Measurements from ENCODE around the gene TXLNA. TPM values are rescaled to one million over a fixed set of nuclear protein-coding genes. Genes with fewer than 3 reads are reported as not detected.

Gene TXLNA
- total and polyA plus RNA-seq, 8 donors, result 13.6 to 29.3 (median 17.3) TPM

- no peak for DNase-seq
- Histone ChIP-seq H3K27me3 (no peaks in the 10 kb centered on the region), H3K4me1 (peaks cover 0 to 10% (median 0%) of the 10 kb centered on the region in 3 donors), H3K27ac (no peak overlapping the region), H3K9me3 (no peaks in the 10 kb centered on the region), H3K4me3 (no peak overlapping the region), H3K36me3 (no peaks in the 10 kb centered on the region)
- intact Hi-C loops (cut with DNase I), result no loop called here
- FAIRE-seq, result no peak
- TF ChIP-seq CTCF (IDR thresholded peaks at IDR 0.05), result no peak
- 39 to 41% methylated on average over 7 of the region's 7 CpGs for WGBS, 2 donors
- no peak for ATAC-seq
These were observed 62.9 kb downstream of the TXLNA start for GRCh38 chr1:32242341-32242851.

GRCh38 chr1:32246888-32247273, 67.4 kb downstream of the TXLNA start, which contains the start of gene FAM167B:
Gene FAM167B (plus strand): TSS chr1:32247222. CDS start chr1:32247422, 200 bp downstream.
- WGBS, 2 donors, result 80 to 84% methylated on average over 3 of the region's 3 CpGs
- no peaks in the 10 kb centered on the region for H3K27me3 ChIP-seq
- H3K36me3 ChIP-seq, result no peaks in the 10 kb centered on the region
- TF ChIP-seq CTCF (IDR thresholded peaks at IDR 0.05), result no peak
- ATAC-seq, result no peak
- no peak for FAIRE-seq
- DNase-seq, result no peak
- H3K4me1 ChIP-seq, result peaks cover 0 to 6% (median 0%) of the 10 kb centered on the region in 3 donors
- H3K27ac ChIP-seq, result peak within 1 kb of the TSS in 2 of 4 donors; percentile 24 to 41
- intact Hi-C loops (cut with DNase I), result no loop called here
- H3K4me3 ChIP-seq, result no peak within 1 kb of the TSS
- no peaks in the 10 kb centered on the region for H3K9me3 ChIP-seq

GRCh38 chr1:32247452-32247851, 68.0 kb downstream of the TXLNA start:
- intact Hi-C loops (cut with DNase I), result no loop called here
- no peak for ATAC-seq
- peak in 3 of 6 donors; percentile 58 to 70 (median 60) for DNase-seq
- FAIRE-seq, result no peak
- Histone ChIP-seq H3K36me3 (no peaks in the 10 kb centered on the region), H3K4me3 (no peak overlapping the region), H3K4me1 (peaks cover 0 to 5% (median 0%) of the 10 kb centered on the region in 3 donors), H3K27me3 (no peaks in the 10 kb centered on the region), H3K27ac (peak overlapping the region in 2 of 4 donors; percentile 24 to 41), H3K9me3 (no peaks in the 10 kb centered on the region)
- no peak for TF ChIP-seq CTCF (IDR thresholded peaks at IDR 0.05)
- WGBS, 2 donors, result 72 to 77% methylated on average over 11 to 12 of the region's 12 CpGs

Other genes starting within 250 kb of the TXLNA start
- 100 to 1,000 TPM in 2 of 6 donors, 10 to 100 TPM in 4; 58.1 to 137 (median 90.8) TPM for gene PTP4A2, start 241.3 kb upstream of the TXLNA start, total RNA-seq
- gene PTP4A2, start 241.3 kb upstream of the TXLNA start, polyA plus RNA-seq, result 10 to 100 TPM; 37.7 to 42.1 TPM
- 10 to 100 TPM; 26.6 to 56.7 (median 41.2) TPM for gene KHDRBS1, start 165.8 kb upstream of the TXLNA start, total RNA-seq
- 10 to 100 TPM; 22.8 to 41.7 TPM for gene KHDRBS1, start 165.8 kb upstream of the TXLNA start, polyA plus RNA-seq
- 1 to 10 TPM; 5.1 to 8.7 (median 6.1) TPM for gene TMEM39B, start 106.7 kb upstream of the TXLNA start, total RNA-seq
- 10 to 100 TPM in 1 of 2 donors, 1 to 10 TPM in 1; 6.3 to 11.8 TPM for gene TMEM39B, start 106.7 kb upstream of the TXLNA start, polyA plus RNA-seq
- 10 to 100 TPM; 20.9 to 36.2 (median 26.9) TPM for gene KPNA6, start 71.6 kb upstream of the TXLNA start, total RNA-seq
- gene KPNA6, start 71.6 kb upstream of the TXLNA start, polyA plus RNA-seq, result 1 to 10 TPM; 4.9 to 7.9 TPM
- 1 to 10 TPM; 1.6 to 4.7 (median 3.0) TPM for gene CCDC28B, start 20.9 kb downstream of the TXLNA start, total RNA-seq
- gene CCDC28B, start 20.9 kb downstream of the TXLNA start, polyA plus RNA-seq, result 1 to 10 TPM; 8.4 to 8.5 TPM
- gene IQCC, start 26.0 kb downstream of the TXLNA start, total RNA-seq, result 1 to 10 TPM; 1.1 to 1.7 (median 1.2) TPM
- gene IQCC, start 26.0 kb downstream of the TXLNA start, polyA plus RNA-seq, result 1 to 10 TPM; 4.1 to 5.5 TPM
- gene DCDC2B, start 29.4 kb downstream of the TXLNA start, total RNA-seq, result not detected
- under 1 TPM; 0.05 to 0.11 TPM for gene DCDC2B, start 29.4 kb downstream of the TXLNA start, polyA plus RNA-seq
- gene TMEM234, start 42.7 kb downstream of the TXLNA start, total RNA-seq, result 10 to 100 TPM in 1 of 6 donors, 1 to 10 TPM in 5; 6.2 to 15.2 (median 8.2) TPM
- 10 to 100 TPM; 19.2 to 23.5 TPM for gene TMEM234, start 42.7 kb downstream of the TXLNA start, polyA plus RNA-seq
- gene EIF3I, start 42.7 kb downstream of the TXLNA start, total RNA-seq, result 100 to 1,000 TPM in 1 of 6 donors, 10 to 100 TPM in 5; 63.4 to 101 (median 81.0) TPM
- gene EIF3I, start 42.7 kb downstream of the TXLNA start, polyA plus RNA-seq, result 100 to 1,000 TPM in 1 of 2 donors, 10 to 100 TPM in 1; 82.0 to 107 TPM
- 1 to 10 TPM; 1.6 to 6.9 (median 2.9) TPM for gene FAM167B, start 67.5 kb downstream of the TXLNA start, total RNA-seq
- gene FAM167B, start 67.5 kb downstream of the TXLNA start, polyA plus RNA-seq, result 10 to 100 TPM; 11.6 to 12.0 TPM
- 1 to 10 TPM in 3 of 6 donors, under 1 TPM in 3; 0.09 to 1.6 (median 1.0) TPM for gene LCK, start 71.6 kb downstream of the TXLNA start, total RNA-seq
- gene LCK, start 71.6 kb downstream of the TXLNA start, polyA plus RNA-seq, result under 1 TPM; 0.33 to 0.80 TPM
- gene HDAC1, start 112.4 kb downstream of the TXLNA start, total RNA-seq, result 10 to 100 TPM; 27.0 to 43.5 (median 30.5) TPM
- 10 to 100 TPM; 30.6 to 77.9 TPM for gene HDAC1, start 112.4 kb downstream of the TXLNA start, polyA plus RNA-seq
- 10 to 100 TPM in 4 of 6 donors, 1 to 10 TPM in 2; 7.3 to 49.5 (median 14.5) TPM for gene MARCKSL1, start 156.6 kb downstream of the TXLNA start, total RNA-seq
- 10 to 100 TPM; 16.3 to 16.5 TPM for gene MARCKSL1, start 156.6 kb downstream of the TXLNA start, polyA plus RNA-seq
- gene FAM229A, start 182.8 kb downstream of the TXLNA start, total RNA-seq, result 1 to 10 TPM; 1.9 to 6.4 (median 3.8) TPM
- gene FAM229A, start 182.8 kb downstream of the TXLNA start, polyA plus RNA-seq, result 10 to 100 TPM; 18.6 to 21.8 TPM
- 1 to 10 TPM; 1.0 to 2.5 (median 1.3) TPM for gene TSSK3, start 182.9 kb downstream of the TXLNA start, total RNA-seq
- 1 to 10 TPM in 1 of 2 donors, under 1 TPM in 1; 0.35 to 1.8 TPM for gene TSSK3, start 182.9 kb downstream of the TXLNA start, polyA plus RNA-seq
- 10 to 100 TPM; 35.9 to 56.9 (median 47.0) TPM for gene BSDC1, start 214.8 kb downstream of the TXLNA start, total RNA-seq
- gene BSDC1, start 214.8 kb downstream of the TXLNA start, polyA plus RNA-seq, result 10 to 100 TPM; 36.3 to 40.5 TPM

All from pancreas (tissue), 10 donors.